ENCODE measurements around the gene LKAAEAR1.
"Not testable (repeated sequence)": the region's sequence is repeated elsewhere in the genome, so short reads cannot be mapped to it uniquely, and the experiment has no call there.

LKAAEAR1 gene

DNA sequence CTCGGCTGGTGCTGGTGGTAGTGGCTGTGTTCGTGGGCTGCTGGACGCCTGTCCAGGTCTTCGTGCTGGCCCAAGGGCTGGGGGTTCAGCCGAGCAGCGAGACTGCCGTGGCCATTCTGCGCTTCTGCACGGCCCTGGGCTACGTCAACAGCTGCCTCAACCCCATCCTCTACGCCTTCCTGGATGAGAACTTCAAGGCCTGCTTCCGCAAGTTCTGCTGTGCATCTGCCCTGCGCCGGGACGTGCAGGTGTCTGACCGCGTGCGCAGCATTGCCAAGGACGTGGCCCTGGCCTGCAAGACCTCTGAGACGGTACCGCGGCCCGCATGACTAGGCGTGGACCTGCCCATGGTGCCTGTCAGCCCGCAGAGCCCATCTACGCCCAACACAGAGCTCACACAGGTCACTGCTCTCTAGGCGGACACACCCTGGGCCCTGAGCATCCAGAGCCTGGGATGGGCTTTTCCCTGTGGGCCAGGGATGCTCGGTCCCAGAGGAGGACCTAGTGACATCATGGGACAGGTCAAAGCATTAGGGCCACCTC is 14.3 kb upstream of the LKAAEAR1 start:
- DNase-seq (ENCODE audit: low read depth) = no peak

- DNase-seq (ENCODE audit: low read depth) = no peak
Measured at GRCh38 chr20:64096535-64096934, 12.3 kb upstream of the LKAAEAR1 start.

DNA sequence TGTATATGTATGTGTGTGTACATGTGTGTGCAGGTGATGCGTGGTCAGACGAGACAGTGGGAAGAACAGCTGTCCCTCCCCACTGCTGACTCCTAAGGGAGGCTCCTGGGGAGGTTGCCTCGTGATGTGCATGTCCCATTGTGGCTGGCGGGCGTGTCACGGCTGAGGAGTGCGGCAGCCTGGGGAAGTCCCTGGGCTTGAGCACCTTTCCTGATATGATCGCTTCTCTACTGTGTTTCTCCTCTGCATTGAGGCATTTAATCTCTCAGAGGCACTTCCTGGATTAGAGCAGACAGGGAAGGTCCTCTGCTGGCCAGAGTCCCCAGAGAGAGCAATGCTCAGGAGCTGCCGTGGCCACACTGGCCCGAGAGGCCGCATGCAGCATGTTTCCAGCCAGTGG is 11.7 kb upstream of the LKAAEAR1 start:
- DNase-seq (ENCODE audit: low read depth) = no peak

- DNase-seq (ENCODE audit: low read depth) = no peak
Measured at GRCh38 chr20:64095455-64095854, 11.3 kb upstream of the LKAAEAR1 start.

DNA sequence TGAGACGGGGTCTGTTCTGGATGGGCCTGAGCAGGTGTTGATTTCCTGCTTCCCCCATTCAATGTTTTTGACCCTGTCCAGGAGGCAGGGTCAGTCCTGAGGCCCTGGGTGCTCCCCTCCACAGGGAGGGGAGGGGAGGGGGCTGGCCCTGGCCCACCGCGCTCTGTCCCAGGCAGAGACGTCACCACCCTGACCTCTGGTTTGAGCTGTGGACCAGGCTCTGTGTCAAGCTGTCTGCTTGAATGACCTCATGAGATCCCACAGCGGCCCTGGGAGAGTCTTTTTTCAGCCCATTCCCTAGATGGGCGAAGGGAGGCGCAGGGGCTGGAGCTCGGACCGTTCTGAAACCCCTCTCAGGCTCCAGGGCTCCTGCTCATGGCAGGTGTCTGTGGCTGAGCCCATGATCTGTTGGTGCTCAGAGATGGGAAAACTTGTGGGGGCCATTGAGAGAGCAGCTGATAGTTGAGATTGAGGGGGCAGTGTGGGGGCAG is 8.9 kb upstream of the LKAAEAR1 start:
- no peak for DNase-seq (ENCODE audit: low read depth)

- DNase-seq (ENCODE audit: low read depth) = no peak
Measured at GRCh38 chr20:64092258-64093012, 8.2 kb upstream of the LKAAEAR1 start.

DNA sequence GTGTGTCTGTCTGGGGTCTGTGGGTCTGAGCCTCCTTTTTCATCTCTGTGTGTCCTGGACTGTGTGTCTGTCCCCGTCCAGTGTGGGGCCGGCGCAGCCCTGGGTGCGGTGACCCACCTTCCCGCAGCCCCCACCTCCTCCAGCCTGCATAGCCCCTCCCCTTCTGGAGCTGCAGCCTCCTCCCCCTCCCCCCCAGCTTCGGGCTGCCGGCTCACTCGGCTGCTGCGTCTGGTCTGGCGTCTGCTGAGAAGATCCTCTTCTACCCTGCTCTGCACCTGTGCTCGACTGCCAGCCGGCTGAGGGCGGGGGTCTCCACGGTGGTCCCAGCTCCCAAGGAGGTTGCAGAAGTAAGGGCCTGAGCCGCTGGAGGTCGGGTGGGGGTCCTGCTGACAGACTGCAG is 7.6 kb upstream of the LKAAEAR1 start:
- no peak for DNase-seq (ENCODE audit: low read depth)

GRCh38 chr20:64091340-64091739 is 7.1 kb upstream of the LKAAEAR1 start:
- DNase-seq (ENCODE audit: low read depth) = no peak

- no peak for DNase-seq (ENCODE audit: low read depth)
Measured at GRCh38 chr20:64090165-64090564, 6.0 kb upstream of the LKAAEAR1 start.

GRCh38 chr20:64088586-64088985 is 4.4 kb upstream of the LKAAEAR1 start:
- DNase-seq (ENCODE audit: low read depth) = not testable (repeated sequence)

DNA sequence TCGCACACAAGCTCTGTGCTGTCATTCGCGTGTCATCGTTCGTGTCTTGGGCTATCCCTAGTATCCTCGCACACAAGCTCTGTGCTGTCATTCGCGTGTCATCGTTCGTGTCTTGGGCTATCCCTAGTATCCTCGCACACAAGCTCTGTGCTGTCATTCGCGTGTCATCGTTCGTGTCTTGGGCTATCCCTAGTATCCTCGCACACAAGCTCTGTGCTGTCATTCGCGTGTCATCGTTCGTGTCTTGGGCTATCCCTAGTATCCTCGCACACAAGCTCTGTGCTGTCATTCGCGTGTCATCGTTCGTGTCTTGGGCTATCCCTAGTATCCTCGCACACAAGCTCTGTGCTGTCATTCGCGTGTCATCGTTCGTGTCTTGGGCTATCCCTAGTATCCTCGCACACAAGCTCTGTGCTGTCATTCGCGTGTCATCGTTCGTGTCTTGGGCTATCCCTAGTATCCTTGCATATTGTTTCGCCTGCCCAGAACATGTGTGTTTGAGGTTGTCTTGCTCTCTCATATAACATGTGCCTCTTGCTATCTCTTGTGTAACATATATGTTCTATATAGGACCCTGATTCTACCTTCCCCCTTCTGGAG is 3.1 kb upstream of the LKAAEAR1 start:
- not testable (repeated sequence) for DNase-seq (ENCODE audit: low read depth)

- no peak for DNase-seq (ENCODE audit: low read depth)
Measured at GRCh38 chr20:64086801-64087200, 2.6 kb upstream of the LKAAEAR1 start.

DNA sequence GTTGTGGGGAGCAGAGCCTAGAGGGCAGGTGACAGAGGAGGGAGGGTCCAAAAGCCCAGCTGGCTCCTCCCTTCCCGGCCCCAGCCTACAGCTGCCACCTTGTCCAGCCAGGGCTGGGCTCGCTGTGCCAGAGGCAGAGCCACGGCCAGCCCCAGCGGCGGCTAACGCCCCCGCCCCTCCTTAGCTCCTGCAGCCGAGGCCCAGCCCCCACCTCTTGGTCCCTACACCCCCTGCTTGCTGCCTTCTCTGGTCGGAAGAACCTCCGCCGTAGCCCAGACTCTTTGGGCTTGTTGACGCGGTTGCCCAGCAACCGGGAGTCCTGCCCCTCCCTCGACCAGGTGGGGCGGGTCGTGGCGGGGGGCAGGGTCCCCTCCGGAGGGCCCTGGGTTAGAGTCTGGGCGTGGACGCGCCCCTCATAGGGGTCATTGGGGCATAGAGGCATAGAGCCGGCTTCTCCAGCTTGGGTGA is 521 bp upstream of the LKAAEAR1 start:
- DNase-seq (ENCODE audit: low read depth) = no peak

- peak; percentile 53 for DNase-seq (ENCODE audit: low read depth)
Measured at GRCh38 chr20:64083378-64083803, 807 bp downstream of the LKAAEAR1 start.

DNA sequence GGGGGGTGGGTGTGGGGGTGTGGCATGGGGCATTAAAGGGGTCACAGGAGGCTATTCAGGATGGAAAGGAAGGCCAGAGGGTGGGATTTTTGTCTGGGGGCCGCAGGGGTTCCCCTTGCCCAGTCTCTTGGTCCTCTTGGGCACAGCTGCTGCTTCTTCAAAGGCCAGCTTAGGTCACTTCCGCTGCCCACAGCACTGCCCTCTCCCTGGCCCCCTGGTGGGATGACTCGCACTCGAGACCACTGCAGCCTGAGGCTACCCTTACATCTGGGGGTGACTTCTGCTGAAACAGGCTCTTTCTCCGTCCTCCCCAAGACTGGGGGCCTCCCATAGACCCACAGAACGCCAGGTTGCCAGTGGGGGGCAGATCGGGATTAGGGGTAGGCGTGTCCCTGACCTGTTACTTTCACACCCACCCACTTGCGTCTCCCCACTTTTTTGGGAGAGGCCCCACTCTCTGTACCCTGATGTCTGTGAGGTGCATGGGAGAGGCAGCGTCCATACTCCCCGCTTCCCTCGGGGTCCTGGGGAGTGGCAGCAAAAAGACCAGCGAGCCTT is 1.3 kb downstream of the LKAAEAR1 start:
- DNase-seq (ENCODE audit: low read depth) = no peak

GRCh38 chr20:64082126-64082731 is 2.0 kb downstream of the LKAAEAR1 start:
- DNase-seq (ENCODE audit: low read depth) = no peak

GRCh38 chr20:64081624-64081964 is 2.6 kb downstream of the LKAAEAR1 start:
- DNase-seq (ENCODE audit: low read depth) = no peak

GRCh38 chr20:64080813-64081623 is 3.2 kb downstream of the LKAAEAR1 start:
- no peak for DNase-seq (ENCODE audit: low read depth)

DNA sequence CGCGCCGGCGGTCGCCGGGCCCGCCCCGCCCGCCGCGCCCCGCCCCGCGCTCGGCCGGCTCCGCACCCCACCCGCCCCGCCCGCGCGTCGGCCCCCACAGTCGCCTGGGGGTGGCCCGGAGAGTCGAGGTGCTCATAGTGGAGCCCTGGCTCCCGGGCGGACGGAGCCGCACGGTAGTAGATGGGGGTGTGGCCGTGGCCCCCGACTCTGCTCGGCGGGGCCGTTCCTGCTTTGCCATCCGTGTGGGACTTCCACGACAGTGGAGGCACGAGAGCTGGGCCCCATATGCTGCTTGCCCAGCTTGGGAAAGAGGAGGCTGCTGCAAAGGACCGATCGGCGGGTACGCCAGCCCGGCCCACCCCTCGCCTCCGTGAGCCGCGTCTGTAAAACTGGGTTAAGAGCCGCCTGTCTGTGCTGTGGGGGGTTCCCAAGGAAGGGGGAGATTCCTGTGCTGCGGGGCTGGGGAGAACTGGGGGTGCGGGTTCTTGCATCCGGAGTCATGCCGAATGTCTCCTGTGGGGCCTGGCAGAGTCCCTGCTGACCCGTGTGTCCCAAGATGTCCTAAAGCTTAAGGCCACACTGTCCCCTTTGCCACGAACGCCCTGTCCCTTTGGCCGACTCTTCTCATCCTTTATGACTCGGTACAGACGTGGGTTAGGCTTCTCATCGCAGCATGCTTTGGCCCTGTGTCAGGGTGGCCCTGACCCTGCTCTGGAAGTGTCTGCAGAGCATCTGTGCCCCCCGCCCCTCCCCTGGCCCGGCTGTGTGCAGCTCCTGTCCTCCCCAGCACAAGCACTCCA is 4.0 kb downstream of the LKAAEAR1 start, which contains the start of gene OPRL1:
TSS of gene OPRL1 (plus strand) at position 70 of the 800 bp plus-strand sequence. CDS start 12,639 bp downstream, outside the sequence.
- no peak for DNase-seq (ENCODE audit: low read depth)

DNA sequence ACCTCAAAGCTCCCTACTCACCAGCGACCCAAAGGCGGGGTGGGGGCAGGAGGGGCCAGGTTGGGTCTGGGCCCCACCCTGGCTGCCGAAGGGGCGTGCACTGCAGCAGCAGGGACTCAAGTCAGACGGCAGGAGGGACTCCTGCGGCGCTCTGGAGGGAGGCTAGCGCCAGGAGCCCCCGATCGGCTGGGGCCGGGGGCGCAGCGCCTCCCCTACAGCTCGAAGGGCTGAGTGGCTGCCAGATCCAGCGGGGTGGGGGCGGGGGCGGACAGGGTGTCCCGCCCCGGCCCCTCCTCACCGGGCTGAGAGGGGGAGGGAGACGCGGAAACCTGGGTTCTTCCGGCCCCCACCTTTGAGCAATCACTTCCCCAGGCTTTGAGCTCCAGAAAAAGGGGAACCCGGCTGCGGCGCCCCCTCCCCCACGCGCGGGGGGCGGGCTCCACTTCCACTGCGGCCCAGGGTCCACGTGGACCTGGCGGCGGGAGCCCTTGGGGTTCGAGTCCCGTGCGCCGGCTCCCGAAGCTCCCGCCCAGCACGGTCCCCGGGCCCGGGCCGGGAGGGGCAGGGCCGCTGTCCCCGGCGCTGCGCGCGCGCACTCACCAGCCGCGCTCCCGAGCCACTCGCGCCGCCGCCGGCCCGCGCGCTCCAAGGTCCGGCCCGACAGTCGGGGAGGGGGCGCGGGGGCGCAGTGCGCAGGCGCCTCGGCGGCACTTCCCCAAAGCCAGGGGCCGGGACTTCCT is 4.8 kb downstream of the LKAAEAR1 start, which contains the start of gene RGS19:
TSS of gene RGS19 (minus strand) at position 246 of the 740 bp plus-strand sequence. CDS start 2,632 bp downstream, outside the sequence.
- peak; percentile 40 for DNase-seq (ENCODE audit: low read depth)

Data from stimulated activated CD8-positive, alpha-beta memory T cell treated with anti-CD3 and anti-CD28 coated beads, Interleukin-15, amount 100 ng/mL, for 24 hours (primary cell).